GM12878 (cell line): ENCODE data around the gene DLG2. TPM values are rescaled to one million over a fixed set of nuclear protein-coding genes. Genes with fewer than 3 reads are reported as not detected.
"Not testable (repeated sequence)": the region's sequence is repeated elsewhere in the genome, so short reads cannot be mapped to it uniquely, and the experiment has no call there.

ENCODE experiments used
- ATAC-seq: fragments of 200-7000 bp; cut with Tn5 transposase; 3 replicates; pipeline ENCODE4 v1.9.1; 2020; ENCODE audit warnings: mild to moderate bottlenecking, moderate library complexity
- BruUV-seq: library from RNA; stranded (reverse); fragments of 400-500 nt; replicated peaks from 2 replicates; lab custom pipeline; 2021; lab: Mats Ljungman, UMichigan
- CTCF ChIA-PET: fragments of 300-600 bp; sonication (Branson Sonifier 250); formaldehyde crosslinking; extraction: SDS; loops from one replicate; lab custom pipeline; 2021; ENCODE audit warnings: inconsistent platforms; lab: Yijun Ruan, JAX
- POLR2A ChIA-PET: fragments of 350-600 bp; formaldehyde crosslinking; extraction: SDS; loops from one replicate; lab custom pipeline; 2021; ENCODE audit warnings: inconsistent platforms; lab: Charles Lee
- RAD21 ChIA-PET: fragments of 300-600 bp; sonication (Branson Sonifier 250); formaldehyde crosslinking; loops from one replicate; lab custom pipeline; 2023; ENCODE audit warnings: antibody characterized with exemption; ENCODE audit not compliant: unreplicated experiment; lab: Charles Lee
- SMC1A ChIA-PET: fragments of 300-600 bp; sonication (Branson Sonifier 250); formaldehyde crosslinking; loops from one replicate; lab custom pipeline; 2023; ENCODE audit not compliant: unreplicated experiment, uncharacterized antibody; lab: Charles Lee
- DNase-seq: peaks from one replicate; pipeline ENCODE4 v3.0.0-alpha.2; 2011; ENCODE audit warnings: low read depth, low spot score
- FAIRE-seq: peaks from 3 replicates; lab custom pipeline; 2011; peaks lifted over from hg19 to GRCh38; lab: Jason Lieb, UNC
- H2AFZ ChIP-seq: 2 replicates; pipeline ENCODE4 v1.6.0; 2011; ENCODE audit warnings: low read depth, low read length, control low read depth; ENCODE audit not compliant: control insufficient read depth
- H3K27ac ChIP-seq: 2 replicates; pipeline ENCODE4 v1.5.1; 2011; ENCODE audit warnings: control low read depth; ENCODE audit not compliant: control insufficient read depth, insufficient read depth
- H3K27me3 ChIP-seq, 2 experiments: replicated peaks in 1 of 2; 2 replicates each; pipeline versions ENCODE4 v1.6.0 to v1.6.1; 2011; ENCODE audit warnings: low read length in 1 of 2; ENCODE audit not compliant: control insufficient read depth in 2 of 2, insufficient read depth in 2 of 2
- H3K36me3 ChIP-seq, 2 experiments: 2 replicates each; pipeline ENCODE4 v1.5.1; 2011; ENCODE audit warnings: low read length in 1 of 2; ENCODE audit not compliant: control insufficient read depth in 2 of 2, insufficient read depth in 2 of 2
- H3K4me1 ChIP-seq: 2 replicates; pipeline ENCODE4 v1.6.1; 2011; ENCODE audit warnings: mild to moderate bottlenecking, low read length, moderate library complexity, mixed read lengths; ENCODE audit not compliant: control insufficient read depth, insufficient read depth
- H3K4me2 ChIP-seq: 2 replicates; pipeline ENCODE4 v1.6.0; 2011; ENCODE audit warnings: control low read depth; ENCODE audit not compliant: control insufficient read depth, insufficient read depth
- H3K4me3 ChIP-seq: fragments of 200-600 bp; sonication (generic); 2 replicates; pipeline ENCODE4 v1.5.1; 2016
- H3K79me2 ChIP-seq: 2 replicates; pipeline ENCODE4 v1.6.0; 2011; ENCODE audit warnings: low read length; ENCODE audit not compliant: control insufficient read depth, insufficient read depth
- H3K9ac ChIP-seq: 2 replicates; pipeline ENCODE4 v1.8.0; 2011; ENCODE audit warnings: low read length, control low read depth, mixed read lengths; ENCODE audit not compliant: control insufficient read depth, insufficient read depth
- H3K9me3 ChIP-seq: replicated peaks from 3 replicates; pipeline ENCODE4 v1.5.1; 2011; ENCODE audit warnings: mild to moderate bottlenecking, low read length; ENCODE audit not compliant: control insufficient read depth, insufficient read depth
- H4K20me1 ChIP-seq: 2 replicates; pipeline ENCODE4 v1.6.0; 2011; ENCODE audit not compliant: control insufficient read depth, insufficient read depth
- ATF3 ChIP-seq: IDR thresholded peaks from 2 replicates; pipeline ENCODE4 v1.6.1; 2011; ENCODE audit warnings: low read depth, mild to moderate bottlenecking, low read length, moderate library complexity, borderline replicate concordance; ENCODE audit errors: extremely low read depth
- ETV6 ChIP-seq, 2 experiments: fragments of 450-650 bp in 1 of 2; IDR thresholded peaks in 1 of 2; conservative IDR thresholded peaks in 1 of 2; 2 replicates each; pipeline ENCODE4 v1.6.1; 2014; ENCODE audit warnings: antibody characterized with exemption in 1 of 2, borderline replicate concordance in 1 of 2, low read depth in 1 of 2, mild to moderate bottlenecking in 1 of 2, moderate library complexity in 1 of 2
- IRF5 ChIP-seq: fragments of 450-650 bp; IDR thresholded peaks from 2 replicates; pipeline ENCODE4 v1.6.1; 2017; ENCODE audit warnings: borderline replicate concordance
- KAT2A ChIP-seq: conservative IDR thresholded peaks from 2 replicates; pipeline ENCODE4 v1.6.1; 2011; ENCODE audit warnings: low read depth, low read length; ENCODE audit not compliant: control insufficient read depth
- MTA2 ChIP-seq: fragments of 450-650 bp; IDR thresholded peaks from 2 replicates; pipeline ENCODE4 v1.6.1; 2016; ENCODE audit warnings: low read depth, mild to moderate bottlenecking, moderate library complexity
- NKRF ChIP-seq: fragments of 450-650 bp; conservative IDR thresholded peaks from 2 replicates; pipeline ENCODE4 v1.6.1; 2017; ENCODE audit warnings: mild to moderate bottlenecking, moderate library complexity
- SIX5 ChIP-seq: IDR thresholded peaks from 2 replicates; pipeline ENCODE4 v1.6.1; 2011; ENCODE audit warnings: mild to moderate bottlenecking, low read depth, low read length, moderate library complexity; ENCODE audit not compliant: severe bottlenecking
- ZNF207 ChIP-seq: fragments of 450-650 bp; IDR thresholded peaks from 2 replicates; pipeline ENCODE4 v1.6.1; 2014; ENCODE audit warnings: antibody characterized with exemption, mild to moderate bottlenecking, borderline replicate concordance
- WGBS: methylation state at CpG from one replicate; pipeline ENCODE4 v1.1.6; 2016; ENCODE audit warnings: low lambda C conversion rate; ENCODE audit not compliant: insufficient replicate concordance, insufficient coverage; ENCODE audit errors: missing lambda C conversion rate; 5-methylcytosine and 5-hydroxymethylcytosine counted together
- in situ Hi-C: fragments of 300-500 bp; cut with MboI; formaldehyde crosslinking; loops from 9 replicates; pipeline ENCODE4 v1.14.3; 2018; ENCODE audit warnings: mixed read lengths
- intact Hi-C: fragments of 100-400 bp; cut with micrococcal nuclease; formaldehyde crosslinking; loops from one replicate; pipeline ENCODE4 v1.14.2; 2022; ENCODE audit not compliant: unreplicated experiment
- polyA plus RNA-seq, 11 experiments: library from polyadenylated mRNA; depleted of rRNA in 4 of 11; unstranded in 6 of 11; stranded (reverse) in 5 of 11; fragments of >200 nt; fragmentation: Nextera tagmentation in 4 of 11; fragmentation: Illumina TruSeq in 1 of 11; extraction: Ambion mirVana in 4 of 11; extraction: Trizol in 1 of 11; gene quantifications; 1 replicate in 1 of 11; 2 replicates in 10 of 11; pipeline versions ENCODE4 v1.2.1 to v1.2.3, GENCODE V29; 2011 to 2016; ENCODE audit warnings: inconsistent platforms in 2 of 11, missing spikeins in 2 of 11, low read depth in 1 of 11
- total RNA-seq, 4 experiments: library from RNA; depleted of rRNA in 3 of 4; stranded (reverse); fragments of >200 nt in 3 of 4; fragmentation: Illumina TruSeq in 1 of 4; extraction: Trizol in 1 of 4; gene quantifications; 2 replicates each; pipeline versions ENCODE4 v1.2.1 to v1.2.3, GENCODE V29; 2013 to 2021

The DLG2 gene
- total and polyA plus RNA-seq, 10 of the 15 experiments (the other 5 are each of a cell fraction or from before 2014, with no cell fraction given) = 0.09 to 0.98 (median 0.35) TPM

- TF ChIP-seq NKRF (no peak), ETV6 (conservative IDR thresholded peaks at IDR 0.05 in 1 of 2, IDR thresholded peaks at IDR 0.05 in 1 of 2; ENCODE audit: borderline replicate concordance in 1 of 2, low read depth in 1 of 2) (no peak)
Observed at GRCh38 chr11:85347291-85347690, 279.9 kb downstream of the DLG2 start (continued).

- in situ Hi-C loops (no loop called here), intact Hi-C loops (no loop called here)
- Histone ChIP-seq H3K4me2 (no peak overlapping the region), H3K9ac (no peak overlapping the region), H3K4me1 (no peaks in the 10 kb centered on the region), H3K27ac (no peak overlapping the region), H3K9me3 (no peaks in the 10 kb centered on the region), H3K4me3 (no peak overlapping the region), H4K20me1 (no peaks in the 10 kb centered on the region), H3K79me2 (no peaks in the 10 kb centered on the region), H3K36me3 (no peaks in the 10 kb centered on the region)
- DNase-seq = no peak
- no TSS peak for BruUV-seq
- ChIA-PET SMC1A (no interaction called here), POLR2A (no interaction called here), CTCF (no interaction called here), RAD21 (no interaction called here)
- 69% methylated on average over 6 of the region's 6 CpGs for WGBS
- TF ChIP-seq MTA2 (no peak), ZNF207 (no peak), ATF3 (no peak), SIX5 (no peak), IRF5 (no peak), KAT2A (no peak)
- TF ChIP-seq, all 136 proteins: peak for 0
- Histone ChIP-seq H2AFZ (no peak overlapping the region), H3K27me3 (no peaks in the 10 kb centered on the region)
- ATAC-seq (no peak), FAIRE-seq (no peak)
Observed at GRCh38 chr11:85346484-85346883, 280.7 kb downstream of the DLG2 start.

- FAIRE-seq, CTCF ChIA-PET, H3K79me2 ChIP-seq, RAD21 ChIA-PET, H3K9ac ChIP-seq, ATAC-seq, H3K36me3 ChIP-seq, H3K4me3 ChIP-seq, H4K20me1 ChIP-seq, H3K27me3 ChIP-seq, BruUV-seq, intact Hi-C loops, H2AFZ ChIP-seq, DNase-seq, H3K4me2 ChIP-seq, POLR2A ChIA-PET, H3K4me1 ChIP-seq, in situ Hi-C loops, H3K9me3 ChIP-seq, H3K27ac ChIP-seq: not testable (repeated sequence)
- WGBS = 42% methylated on average over 3 of the region's 3 CpGs
- SMC1A ChIA-PET = interaction anchor here (0.5 kb wide), 1 partner anchor 36 kb away, joined by 3 read pairs; no protein-coding TSS in a partner anchor
Observed at GRCh38 chr11:85340846-85341245, 286.3 kb downstream of the DLG2 start.
